Panc1 (cell line): ENCODE data around the gene NEU2. TPM values are rescaled to one million over a fixed set of nuclear protein-coding genes. Genes with fewer than 3 reads are reported as not detected.

ENCODE experiments used
- ATAC-seq: fragments of 200-7000 bp; cut with Tn5 transposase; 2 replicates; pipeline ENCODE4 v1.9.1; 2020; ENCODE audit warnings: mild to moderate bottlenecking, moderate library complexity
- BruUV-seq: library from RNA; stranded (reverse); fragments of 400-500 nt; replicated peaks from 2 replicates; lab custom pipeline; 2021; lab: Mats Ljungman, UMichigan
- CTCF ChIA-PET: fragments of 300-600 bp; sonication (Branson Sonifier 250); formaldehyde crosslinking; loops from one replicate; lab custom pipeline; 2022; ENCODE audit warnings: antibody characterized with exemption; lab: Charles Lee
- POLR2A ChIA-PET: fragments of 300-600 bp; sonication (Branson Sonifier 250); formaldehyde crosslinking; loops from one replicate; lab custom pipeline; 2022; ENCODE audit warnings: antibody characterized with exemption; lab: Charles Lee
- DNase-seq: peaks from one replicate; pipeline ENCODE4 v3.0.0-alpha.2; 2010; ENCODE audit warnings: low read depth, low spot score
- H3K27ac ChIP-seq: 2 replicates; pipeline ENCODE4 v1.5.1; 2011; ENCODE audit warnings: mild to moderate bottlenecking, low read length, inconsistent platforms
- H3K27me3 ChIP-seq: fragments of 200-500 bp; sonication (Bioruptor generic); 2 replicates; pipeline ENCODE4 v1.6.0; 2014; ENCODE audit warnings: low read length, inconsistent platforms; ENCODE audit not compliant: control insufficient read depth, insufficient read depth
- H3K36me3 ChIP-seq: fragments of 200-500 bp; sonication (Bioruptor generic); 2 replicates; pipeline ENCODE4 v1.5.1; 2014; ENCODE audit warnings: inconsistent platforms, mild to moderate bottlenecking, low read length, moderate library complexity; ENCODE audit not compliant: control insufficient read depth, insufficient read depth
- H3K4me1 ChIP-seq: 2 replicates; pipeline ENCODE4 v1.5.1; 2011; ENCODE audit warnings: inconsistent platforms, mild to moderate bottlenecking, low read length, moderate library complexity; ENCODE audit not compliant: control insufficient read depth, insufficient read depth
- H3K4me3 ChIP-seq, 2 experiments: 2 replicates each; pipeline ENCODE4 v1.5.1; 2011 to 2012; ENCODE audit warnings: low read depth in 2 of 2, low read length in 2 of 2, mild to moderate bottlenecking in 2 of 2, inconsistent platforms in 1 of 2, moderate library complexity in 1 of 2
- H3K9me3 ChIP-seq: fragments of 200-500 bp; sonication (Bioruptor generic); 2 replicates; pipeline ENCODE4 v1.5.1; 2014; ENCODE audit warnings: low read depth, mild to moderate bottlenecking, inconsistent platforms, low read length, moderate library complexity; ENCODE audit not compliant: control insufficient read depth, insufficient read depth
- CTCF ChIP-seq: fragments of 450-650 bp; IDR thresholded peaks from 2 replicates; pipeline ENCODE4 v1.5.1; 2017; ENCODE audit warnings: mild to moderate bottlenecking
- POLR2AphosphoS5 ChIP-seq: IDR thresholded peaks from 2 replicates; pipeline ENCODE4 v1.6.1; 2012; ENCODE audit warnings: mild to moderate bottlenecking, low read depth, low read length, moderate library complexity
- SIN3A ChIP-seq: IDR thresholded peaks from 2 replicates; pipeline ENCODE4 v1.6.1; 2012; ENCODE audit warnings: low read depth, mild to moderate bottlenecking, low read length, moderate library complexity, borderline replicate concordance; ENCODE audit not compliant: insufficient read depth
- TCF7L2 ChIP-seq: IDR thresholded peaks from 2 replicates; pipeline ENCODE4 v1.6.1; 2011; ENCODE audit warnings: mild to moderate bottlenecking, low read depth, low read length, inconsistent platforms
- in situ Hi-C: cut with HindIII; loops from 2 replicates; pipeline ENCODE4 v1.10.0; 2016; ENCODE audit warnings: low sequenced_read_pairs, low pct_unique_long_range_greater_than_20kb
- intact Hi-C: fragments of 100-400 bp; cut with micrococcal nuclease; formaldehyde crosslinking; loops from one replicate; pipeline ENCODE4 v1.10.0; 2022; ENCODE audit not compliant: unreplicated experiment
- total RNA-seq: library from RNA; stranded (reverse); gene quantifications from one replicate; pipeline ENCODE4 v1.2.1, GENCODE V29; 2021; ENCODE audit not compliant: unreplicated experiment
- TF ChIP-seq, protein P1 (sequence below), 2 experiments: IDR thresholded peaks; 2 replicates each; pipeline ENCODE4 v1.6.1; 2011 to 2012; ENCODE audit warnings: low read depth in 2 of 2, control low read depth in 1 of 2, low read length in 1 of 2, mild to moderate bottlenecking in 1 of 2, moderate library complexity in 1 of 2; ENCODE audit not compliant: insufficient read depth in 1 of 2

The NEU2 gene
- total RNA-seq, 1 experiment from 2014 or later: not detected

DNA sequence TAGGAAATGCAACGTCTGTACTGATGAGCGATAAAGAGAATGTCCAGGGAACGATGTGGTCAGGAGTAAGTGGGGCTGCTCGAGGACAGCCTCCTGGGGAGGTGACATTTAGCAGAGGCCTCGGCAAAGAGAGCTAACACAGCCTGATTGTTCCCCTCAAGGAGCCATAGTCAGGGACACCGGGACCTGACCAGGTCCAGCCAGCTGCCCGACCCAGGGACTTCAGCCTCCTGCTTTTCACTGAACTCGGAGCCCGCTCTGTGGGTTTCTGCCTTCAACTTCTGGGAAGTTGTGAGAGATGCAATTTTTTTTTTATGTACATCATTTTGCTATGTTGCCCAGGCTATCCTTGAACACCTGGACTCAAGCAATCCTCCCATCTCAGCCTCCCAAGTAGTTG is 10.1 kb downstream of the NEU2 start:
- BruUV-seq: no TSS peak
- Histone ChIP-seq H3K36me3 (no peaks in the 10 kb centered on the region), H3K27ac (no peak overlapping the region), H3K9me3 (no peaks in the 10 kb centered on the region), H3K27me3 (no peaks in the 10 kb centered on the region), H3K4me1 (no peaks in the 10 kb centered on the region), H3K4me3 (no peak overlapping the region)
- ChIA-PET CTCF (no interaction called here), POLR2A (no interaction called here)
- in situ Hi-C loops (no loop called here), intact Hi-C loops (no loop called here)
- no peak for ATAC-seq
- TF ChIP-seq SIN3A: no peak
- TF ChIP-seq CTCF: no peak
- no peak for TF ChIP-seq POLR2AphosphoS5
- no peak for TF ChIP-seq TCF7L2
- TF ChIP-seq, protein P1, sequence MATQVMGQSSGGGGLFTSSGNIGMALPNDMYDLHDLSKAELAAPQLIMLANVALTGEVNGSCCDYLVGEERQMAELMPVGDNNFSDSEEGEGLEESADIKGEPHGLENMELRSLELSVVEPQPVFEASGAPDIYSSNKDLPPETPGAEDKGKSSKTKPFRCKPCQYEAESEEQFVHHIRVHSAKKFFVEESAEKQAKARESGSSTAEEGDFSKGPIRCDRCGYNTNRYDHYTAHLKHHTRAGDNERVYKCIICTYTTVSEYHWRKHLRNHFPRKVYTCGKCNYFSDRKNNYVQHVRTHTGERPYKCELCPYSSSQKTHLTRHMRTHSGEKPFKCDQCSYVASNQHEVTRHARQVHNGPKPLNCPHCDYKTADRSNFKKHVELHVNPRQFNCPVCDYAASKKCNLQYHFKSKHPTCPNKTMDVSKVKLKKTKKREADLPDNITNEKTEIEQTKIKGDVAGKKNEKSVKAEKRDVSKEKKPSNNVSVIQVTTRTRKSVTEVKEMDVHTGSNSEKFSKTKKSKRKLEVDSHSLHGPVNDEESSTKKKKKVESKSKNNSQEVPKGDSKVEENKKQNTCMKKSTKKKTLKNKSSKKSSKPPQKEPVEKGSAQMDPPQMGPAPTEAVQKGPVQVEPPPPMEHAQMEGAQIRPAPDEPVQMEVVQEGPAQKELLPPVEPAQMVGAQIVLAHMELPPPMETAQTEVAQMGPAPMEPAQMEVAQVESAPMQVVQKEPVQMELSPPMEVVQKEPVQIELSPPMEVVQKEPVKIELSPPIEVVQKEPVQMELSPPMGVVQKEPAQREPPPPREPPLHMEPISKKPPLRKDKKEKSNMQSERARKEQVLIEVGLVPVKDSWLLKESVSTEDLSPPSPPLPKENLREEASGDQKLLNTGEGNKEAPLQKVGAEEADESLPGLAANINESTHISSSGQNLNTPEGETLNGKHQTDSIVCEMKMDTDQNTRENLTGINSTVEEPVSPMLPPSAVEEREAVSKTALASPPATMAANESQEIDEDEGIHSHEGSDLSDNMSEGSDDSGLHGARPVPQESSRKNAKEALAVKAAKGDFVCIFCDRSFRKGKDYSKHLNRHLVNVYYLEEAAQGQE (IDR thresholded peaks at IDR 0.05; ENCODE audit: insufficient read depth in 1 of 2, low read depth in 2 of 2, low read length in 1 of 2): no peak
- DNase-seq: no peak

GRCh38 chr2:233044974-233045605 is 12.6 kb downstream of the NEU2 start:
- Histone ChIP-seq H3K27ac (no peak overlapping the region), H3K9me3 (no peaks in the 10 kb centered on the region), H3K4me1 (no peaks in the 10 kb centered on the region), H3K36me3 (no peaks in the 10 kb centered on the region), H3K27me3 (no peaks in the 10 kb centered on the region), H3K4me3 (no peak overlapping the region)
- in situ Hi-C loops: no loop called here
- intact Hi-C loops: no loop called here
- POLR2A ChIA-PET: no interaction called here
- CTCF ChIA-PET: interaction anchor here (0.5 kb wide), 1 partner anchor 190 kb away, joined by 14 read pairs; no protein-coding TSS in a partner anchor
- TF ChIP-seq SIN3A (no peak), TCF7L2 (no peak), POLR2AphosphoS5 (no peak), CTCF (no peak)
- TF ChIP-seq, protein P1 (IDR thresholded peaks at IDR 0.05; ENCODE audit: insufficient read depth in 1 of 2, low read depth in 2 of 2, low read length in 1 of 2): no peak
- DNase-seq (no peak), ATAC-seq (no peak)
- BruUV-seq: no TSS peak
